Activated naive CD8-positive, alpha-beta T cell treated with anti-CD3 and anti-CD28 coated beads, Interleukin-2, amount 50 U/mL, for 24 hours (primary cell): Measurements from ENCODE around the gene ZC3H11A.
"Not testable (repeated sequence)": the region's sequence is repeated elsewhere in the genome, so short reads cannot be mapped to it uniquely, and the experiment has no call there.

ENCODE experiments used
- ATAC-seq: fragments of 150-1000 bp; cut with Tn5 transposase; one replicate; pipeline ENCODE4 v1.10.0; 2021
- DNase-seq: peaks from one replicate; pipeline ENCODE4 v3.0.0; 2021
- H3K27ac Mint-ChIP-seq: one replicate; pipeline ENCODE4 v1.8.0; 2021; ENCODE audit warnings: mild to moderate bottlenecking, mixed read lengths
- H3K27me3 Mint-ChIP-seq: one replicate; pipeline ENCODE4 v1.8.0; 2021; ENCODE audit warnings: mixed read lengths
- H3K36me3 Mint-ChIP-seq: one replicate; pipeline ENCODE4 v1.8.0; 2021; ENCODE audit warnings: low read depth, mixed read lengths
- H3K4me1 Mint-ChIP-seq: one replicate; pipeline ENCODE4 v1.8.0; 2021; ENCODE audit warnings: mixed read lengths
- H3K4me3 Mint-ChIP-seq: one replicate; pipeline ENCODE4 v1.8.0; 2021; ENCODE audit warnings: mild to moderate bottlenecking, moderate library complexity, mixed read lengths
- H3K9me3 Mint-ChIP-seq: one replicate; pipeline ENCODE4 v1.8.0; 2021; ENCODE audit warnings: mixed read lengths

The ZC3H11A gene

GRCh38 chr1:203797948-203798655 is 2.7 kb downstream of the ZC3H11A start:
- H3K27me3 Mint-ChIP-seq = no peaks in the 10 kb centered on the region
- peaks cover 65% of the 10 kb centered on the region for H3K4me1 Mint-ChIP-seq
- no peak overlapping the region for H3K27ac Mint-ChIP-seq
- no peak for DNase-seq
- no peaks in the 10 kb centered on the region for H3K9me3 Mint-ChIP-seq
- H3K36me3 Mint-ChIP-seq = peaks cover 50% of the 10 kb centered on the region
- ATAC-seq = no peak
- peak overlapping the region; percentile 3 for H3K4me3 Mint-ChIP-seq

- Mint-ChIP-seq H3K27ac (no peak overlapping the region), H3K4me3 (no peak overlapping the region), H3K9me3 (no peaks in the 10 kb centered on the region), H3K27me3 (no peaks in the 10 kb centered on the region), H3K4me1 (peaks cover 69% of the 10 kb centered on the region), H3K36me3 (peaks cover 58% of the 10 kb centered on the region)
- ATAC-seq = no peak
- DNase-seq = no peak
These were observed 3.7 kb downstream of the ZC3H11A start for GRCh38 chr1:203799157-203799556.

GRCh38 chr1:203799971-203800370 is 4.5 kb downstream of the ZC3H11A start:
- H3K36me3 Mint-ChIP-seq = peaks cover 63% of the 10 kb centered on the region
- H3K4me1 Mint-ChIP-seq = peaks cover 64% of the 10 kb centered on the region
- H3K4me3 Mint-ChIP-seq = no peak overlapping the region

GRCh38 chr1:203805689-203806088 is 10.3 kb downstream of the ZC3H11A start:
- Mint-ChIP-seq H3K9me3 (no peaks in the 10 kb centered on the region), H3K4me1 (peaks cover 31% of the 10 kb centered on the region), H3K27ac (peak overlapping the region; percentile 5), H3K4me3 (no peak overlapping the region), H3K36me3 (peaks cover 51% of the 10 kb centered on the region), H3K27me3 (no peaks in the 10 kb centered on the region)
- no peak for ATAC-seq
- DNase-seq = no peak

More at GRCh38 chr1:203799971-203800370, 4.5 kb downstream of the ZC3H11A start:
- DNase-seq = no peak
- Mint-ChIP-seq H3K27ac (peak overlapping the region; percentile 14), H3K27me3 (no peaks in the 10 kb centered on the region), H3K9me3 (no peaks in the 10 kb centered on the region)
- ATAC-seq = no peak

GRCh38 chr1:203807196-203807595 is 11.8 kb downstream of the ZC3H11A start:
- Mint-ChIP-seq H3K27ac (no peak overlapping the region), H3K36me3 (peaks cover 53% of the 10 kb centered on the region), H3K4me3 (no peak overlapping the region), H3K27me3 (no peaks in the 10 kb centered on the region), H3K9me3 (no peaks in the 10 kb centered on the region), H3K4me1 (peaks cover 29% of the 10 kb centered on the region)
- ATAC-seq (no peak), DNase-seq (no peak)

- DNase-seq (no peak), ATAC-seq (no peak)
- H3K4me3 Mint-ChIP-seq = no peak overlapping the region
- H3K36me3 Mint-ChIP-seq = peaks cover 58% of the 10 kb centered on the region
- H3K4me1 Mint-ChIP-seq = peaks cover 13% of the 10 kb centered on the region
- H3K27ac Mint-ChIP-seq = no peak overlapping the region
- H3K9me3 Mint-ChIP-seq = no peaks in the 10 kb centered on the region
- H3K27me3 Mint-ChIP-seq = no peaks in the 10 kb centered on the region
These were observed 18.3 kb downstream of the ZC3H11A start for GRCh38 chr1:203813581-203814341.

GRCh38 chr1:203818399-203818798 is 23.0 kb downstream of the ZC3H11A start:
- Mint-ChIP-seq H3K4me3 (no peak overlapping the region), H3K36me3 (peaks cover 60% of the 10 kb centered on the region), H3K27me3 (no peaks in the 10 kb centered on the region), H3K9me3 (no peaks in the 10 kb centered on the region), H3K27ac (no peak overlapping the region), H3K4me1 (peaks cover 7% of the 10 kb centered on the region)
- ATAC-seq = no peak
- DNase-seq = no peak

- Mint-ChIP-seq H3K27ac (no peak overlapping the region), H3K36me3 (peaks cover 57% of the 10 kb centered on the region), H3K4me3 (no peak overlapping the region), H3K9me3 (no peaks in the 10 kb centered on the region), H3K4me1 (peaks cover 13% of the 10 kb centered on the region), H3K27me3 (no peaks in the 10 kb centered on the region)
- ATAC-seq (no peak), DNase-seq (no peak)
These were observed 27.9 kb downstream of the ZC3H11A start for GRCh38 chr1:203823306-203823705.

GRCh38 chr1:203826175-203826574 is 30.8 kb downstream of the ZC3H11A start:
- no peaks in the 10 kb centered on the region for H3K9me3 Mint-ChIP-seq
- no peak overlapping the region for H3K4me3 Mint-ChIP-seq
- H3K27ac Mint-ChIP-seq = no peak overlapping the region
- ATAC-seq (no peak), DNase-seq (no peak)
- peaks cover 50% of the 10 kb centered on the region for H3K36me3 Mint-ChIP-seq
- H3K27me3 Mint-ChIP-seq = no peaks in the 10 kb centered on the region
- H3K4me1 Mint-ChIP-seq = peaks cover 13% of the 10 kb centered on the region

GRCh38 chr1:203828002-203828401 is 32.6 kb downstream of the ZC3H11A start:
- no peak for DNase-seq
- Mint-ChIP-seq H3K4me3 (no peak overlapping the region), H3K36me3 (peaks cover 42% of the 10 kb centered on the region), H3K9me3 (no peaks in the 10 kb centered on the region), H3K27me3 (no peaks in the 10 kb centered on the region), H3K4me1 (peaks cover 13% of the 10 kb centered on the region), H3K27ac (no peak overlapping the region)
- no peak for ATAC-seq

- no peaks in the 10 kb centered on the region for H3K27me3 Mint-ChIP-seq
- ATAC-seq (no peak), DNase-seq (no peak)
- peaks cover 44% of the 10 kb centered on the region for H3K36me3 Mint-ChIP-seq
- no peak overlapping the region for H3K4me3 Mint-ChIP-seq
- no peaks in the 10 kb centered on the region for H3K9me3 Mint-ChIP-seq
- H3K4me1 Mint-ChIP-seq = peaks cover 10% of the 10 kb centered on the region
- H3K27ac Mint-ChIP-seq = no peak overlapping the region
These were observed 33.1 kb downstream of the ZC3H11A start for GRCh38 chr1:203828503-203828902.

GRCh38 chr1:203829247-203829646 is 33.8 kb downstream of the ZC3H11A start:
- peaks cover 45% of the 10 kb centered on the region for H3K36me3 Mint-ChIP-seq
- ATAC-seq, DNase-seq, H3K4me1 Mint-ChIP-seq, H3K9me3 Mint-ChIP-seq, H3K4me3 Mint-ChIP-seq, H3K27me3 Mint-ChIP-seq: not testable (repeated sequence)
- peak overlapping the region; percentile 28 for H3K27ac Mint-ChIP-seq

- no peaks in the 10 kb centered on the region for H3K9me3 Mint-ChIP-seq
- no peak overlapping the region for H3K4me3 Mint-ChIP-seq
- H3K27ac Mint-ChIP-seq = no peak overlapping the region
- DNase-seq (no peak), ATAC-seq (no peak)
- peaks cover 50% of the 10 kb centered on the region for H3K36me3 Mint-ChIP-seq
- H3K27me3 Mint-ChIP-seq = no peaks in the 10 kb centered on the region
- no peaks in the 10 kb centered on the region for H3K4me1 Mint-ChIP-seq
These were observed 40.1 kb downstream of the ZC3H11A start for GRCh38 chr1:203835476-203835875.

GRCh38 chr1:203839081-203839480 is 43.7 kb downstream of the ZC3H11A start:
- no peak overlapping the region for H3K4me3 Mint-ChIP-seq
- DNase-seq (no peak), ATAC-seq (no peak)
- H3K9me3 Mint-ChIP-seq = no peaks in the 10 kb centered on the region
- H3K27ac Mint-ChIP-seq = peak overlapping the region; percentile 37
- no peaks in the 10 kb centered on the region for H3K4me1 Mint-ChIP-seq
- H3K36me3 Mint-ChIP-seq = peaks cover 48% of the 10 kb centered on the region
- H3K27me3 Mint-ChIP-seq = no peaks in the 10 kb centered on the region

GRCh38 chr1:203840208-203840808 is 44.9 kb downstream of the ZC3H11A start:
- no peak overlapping the region for H3K27ac Mint-ChIP-seq
- no peak for ATAC-seq
- H3K4me1 Mint-ChIP-seq = no peaks in the 10 kb centered on the region
- DNase-seq = no peak
- H3K9me3 Mint-ChIP-seq = no peaks in the 10 kb centered on the region
- H3K27me3 Mint-ChIP-seq = no peaks in the 10 kb centered on the region
- peaks cover 46% of the 10 kb centered on the region for H3K36me3 Mint-ChIP-seq
- no peak overlapping the region for H3K4me3 Mint-ChIP-seq
